ENCODE measurements around the gene TNFRSF1B. TPM values are rescaled to one million over a fixed set of nuclear protein-coding genes. Genes with fewer than 3 reads are reported as not detected.

TNFRSF1B gene
- total RNA-seq, 1 donor from 2014 or later, result 2.0 TPM

GRCh38 chr1:12155328-12155727, 11.5 kb upstream of the TNFRSF1B start:
- DNase-seq (ENCODE audit: low spot score in 2 of 2) (no peak), FAIRE-seq (no peak)

GRCh38 chr1:12157366-12158231, 9.2 kb upstream of the TNFRSF1B start:
- DNase-seq (ENCODE audit: low spot score in 2 of 2) (no peak), FAIRE-seq (no peak)

GRCh38 chr1:12158357-12159092, 8.3 kb upstream of the TNFRSF1B start:
- FAIRE-seq, result no peak
- DNase-seq (ENCODE audit: low spot score in 2 of 2), result no peak

GRCh38 chr1:12159816-12160215, 7.0 kb upstream of the TNFRSF1B start:
- FAIRE-seq, result no peak
- DNase-seq (ENCODE audit: low spot score in 2 of 2), result no peak

GRCh38 chr1:12161324-12161661, 5.5 kb upstream of the TNFRSF1B start:
- DNase-seq (ENCODE audit: low spot score in 2 of 2), result no peak
- FAIRE-seq, result no peak

- DNase-seq (ENCODE audit: low spot score in 2 of 2), result peak in 1 of 2 donors; percentile 65
- FAIRE-seq, result no peak
Observed at GRCh38 chr1:12161662-12162458, 4.9 kb upstream of the TNFRSF1B start.

GRCh38 chr1:12162459-12163137, 4.2 kb upstream of the TNFRSF1B start:
- DNase-seq (ENCODE audit: low spot score in 2 of 2) (no peak), FAIRE-seq (no peak)

GRCh38 chr1:12163210-12163609, 3.6 kb upstream of the TNFRSF1B start:
- FAIRE-seq, result no peak
- DNase-seq (ENCODE audit: low spot score in 2 of 2), result no peak

- DNase-seq (ENCODE audit: low spot score in 2 of 2) (no peak), FAIRE-seq (no peak)
Observed at GRCh38 chr1:12164210-12164609, 2.6 kb upstream of the TNFRSF1B start.

- FAIRE-seq, result no peak
- no peak for DNase-seq (ENCODE audit: low spot score in 2 of 2)
Observed at GRCh38 chr1:12165342-12165741, 1.4 kb upstream of the TNFRSF1B start.

- no peak for FAIRE-seq
Observed at GRCh38 chr1:12167493-12168429, 970 bp downstream of the TNFRSF1B start.

GRCh38 chr1:12168451-12169160, 1.8 kb downstream of the TNFRSF1B start:
- no peak for DNase-seq (ENCODE audit: low spot score in 2 of 2)

More at GRCh38 chr1:12167493-12168429, 970 bp downstream of the TNFRSF1B start:
- DNase-seq (ENCODE audit: low spot score in 2 of 2), result no peak

GRCh38 chr1:12169442-12170135, 2.8 kb downstream of the TNFRSF1B start:
- DNase-seq (ENCODE audit: low spot score in 2 of 2) (no peak), FAIRE-seq (no peak)

More at GRCh38 chr1:12168451-12169160, 1.8 kb downstream of the TNFRSF1B start:
- FAIRE-seq, result no peak

- no peak for DNase-seq (ENCODE audit: low spot score in 2 of 2)
- FAIRE-seq, result no peak
Observed at GRCh38 chr1:12170263-12170671, 3.5 kb downstream of the TNFRSF1B start.

- DNase-seq (ENCODE audit: low spot score in 2 of 2) (no peak), FAIRE-seq (no peak)
Observed at GRCh38 chr1:12171206-12172041, 4.6 kb downstream of the TNFRSF1B start.

- DNase-seq (ENCODE audit: low spot score in 2 of 2), result no peak
- no peak for FAIRE-seq
Observed at GRCh38 chr1:12172042-12172851, 5.5 kb downstream of the TNFRSF1B start.
